Activated gamma-delta T cell (primary cell): ENCODE results near the gene CEL.

Experiments
- DNase-seq: peaks from one replicate; lab custom pipeline; 2025; lab: John Stamatoyannopoulos, UW

The CEL gene

DNA sequence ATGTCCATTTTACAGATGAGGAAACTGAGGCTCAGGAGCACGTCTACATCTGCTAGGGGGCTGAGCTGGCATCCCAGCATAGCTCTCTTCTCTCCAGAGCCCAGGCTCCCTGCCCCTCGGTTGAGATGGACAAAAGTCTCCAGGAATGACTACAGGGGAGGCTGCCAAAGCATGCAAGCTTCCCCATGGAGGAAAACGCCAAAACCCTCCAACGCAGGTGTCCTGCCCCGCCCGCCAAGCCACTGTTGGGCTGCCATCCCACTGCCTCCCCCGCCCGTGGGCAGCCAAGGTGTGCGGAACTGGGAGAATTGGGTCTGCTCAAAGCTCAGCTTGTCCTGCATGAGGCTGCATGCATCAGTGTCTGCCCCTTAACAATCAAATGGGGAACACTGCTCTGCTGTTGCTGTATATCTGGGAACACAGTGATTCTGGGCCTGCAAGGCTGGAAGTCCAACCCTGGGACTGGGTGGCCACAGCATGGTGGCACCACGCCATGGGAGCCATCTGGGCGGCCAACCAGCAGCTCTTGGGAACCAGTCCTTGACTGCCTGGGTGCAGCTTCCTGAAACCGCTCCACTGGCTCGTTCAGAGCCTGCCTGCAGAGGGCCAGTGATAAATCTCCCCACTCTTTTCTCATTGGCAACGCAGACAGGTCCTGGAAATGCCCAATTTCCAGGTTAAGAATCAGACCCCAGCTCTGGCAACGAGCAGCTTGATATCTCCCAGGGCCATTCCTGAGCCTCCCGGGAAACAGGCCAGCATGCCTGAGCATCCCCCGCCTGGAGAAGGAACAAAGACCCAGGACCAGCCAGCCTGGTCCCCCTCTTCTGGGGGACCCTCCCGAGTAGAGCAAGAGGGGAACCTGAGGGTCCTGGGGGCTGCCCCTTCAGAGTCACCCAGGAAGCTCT lies 55.7 kb downstream of the CEL start:
- no peak for DNase-seq

DNA sequence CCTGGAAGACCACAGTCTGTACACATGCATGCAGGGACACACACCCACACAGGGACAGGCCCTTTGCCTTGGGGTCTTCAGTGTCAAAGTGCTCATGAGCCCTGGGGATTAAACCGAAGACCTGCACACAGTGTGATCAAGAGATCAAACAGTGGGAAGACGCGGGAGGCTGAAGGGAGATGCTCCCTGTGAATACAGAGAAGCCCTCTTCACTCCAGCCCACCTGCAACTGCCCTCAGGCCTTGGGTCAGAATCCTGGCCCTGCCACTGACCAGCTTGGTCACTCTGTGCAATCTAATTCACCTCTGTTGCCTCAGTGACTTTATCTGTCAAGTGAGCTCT lies 56.4 kb downstream of the CEL start:
- no peak for DNase-seq

DNA sequence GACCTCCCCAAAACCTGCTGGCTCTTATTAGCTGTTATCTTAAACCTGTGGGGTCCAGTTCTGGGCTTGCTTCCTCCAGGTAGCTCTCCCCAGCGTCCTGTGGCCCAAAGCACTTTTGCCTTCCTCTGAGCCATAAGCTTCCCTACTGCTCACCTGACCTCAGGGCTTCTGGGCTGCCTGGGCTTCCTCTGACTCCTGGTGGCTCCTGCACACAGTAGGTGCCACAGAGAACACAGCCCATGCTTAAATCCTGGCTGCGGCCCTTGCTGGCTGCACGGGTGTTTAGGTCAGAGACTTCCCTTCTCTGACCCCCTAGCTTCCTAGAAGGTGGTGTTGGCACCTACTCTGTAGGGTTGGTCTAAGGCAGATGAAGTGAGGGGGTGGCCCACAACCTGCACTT lies 56.8 kb downstream of the CEL start:
- DNase-seq, result no peak

DNA sequence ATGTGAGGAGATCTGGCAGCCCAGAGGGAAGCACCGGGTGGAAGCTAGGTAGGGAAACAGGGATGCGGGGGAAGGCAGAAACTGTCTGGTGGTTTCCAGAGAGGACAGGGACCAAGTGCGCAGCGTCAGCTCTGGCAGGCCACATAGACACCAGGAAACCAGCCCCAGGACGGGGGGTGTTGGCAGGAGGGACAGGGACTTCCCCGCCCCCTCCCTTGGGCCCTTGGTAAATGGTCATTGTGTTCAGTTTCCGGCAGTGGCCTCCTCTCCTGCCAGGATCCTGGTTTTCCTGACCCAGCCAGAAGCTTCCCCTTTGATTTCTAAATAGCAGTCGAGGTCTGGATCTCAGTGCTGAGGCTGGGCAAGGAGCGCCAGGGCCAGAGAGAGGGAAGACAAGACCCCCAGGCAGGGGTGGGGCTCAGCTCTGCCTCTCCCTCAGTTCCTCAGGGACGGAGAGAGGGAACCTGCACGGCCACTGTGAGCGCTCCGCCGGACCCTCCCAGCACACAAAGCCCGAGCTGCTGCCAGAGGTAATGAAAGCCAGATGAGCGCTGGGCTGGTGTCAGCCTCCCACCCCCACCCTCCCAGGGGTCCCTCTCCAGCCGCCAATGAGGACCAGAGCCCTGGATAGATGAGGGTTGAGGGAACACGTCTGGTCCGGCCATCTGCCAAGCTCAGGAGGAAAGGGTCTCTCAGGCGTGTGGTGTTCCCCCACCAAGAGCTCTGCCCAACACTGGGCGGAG lies 57.5 kb downstream of the CEL start:
- DNase-seq, result no peak

DNA sequence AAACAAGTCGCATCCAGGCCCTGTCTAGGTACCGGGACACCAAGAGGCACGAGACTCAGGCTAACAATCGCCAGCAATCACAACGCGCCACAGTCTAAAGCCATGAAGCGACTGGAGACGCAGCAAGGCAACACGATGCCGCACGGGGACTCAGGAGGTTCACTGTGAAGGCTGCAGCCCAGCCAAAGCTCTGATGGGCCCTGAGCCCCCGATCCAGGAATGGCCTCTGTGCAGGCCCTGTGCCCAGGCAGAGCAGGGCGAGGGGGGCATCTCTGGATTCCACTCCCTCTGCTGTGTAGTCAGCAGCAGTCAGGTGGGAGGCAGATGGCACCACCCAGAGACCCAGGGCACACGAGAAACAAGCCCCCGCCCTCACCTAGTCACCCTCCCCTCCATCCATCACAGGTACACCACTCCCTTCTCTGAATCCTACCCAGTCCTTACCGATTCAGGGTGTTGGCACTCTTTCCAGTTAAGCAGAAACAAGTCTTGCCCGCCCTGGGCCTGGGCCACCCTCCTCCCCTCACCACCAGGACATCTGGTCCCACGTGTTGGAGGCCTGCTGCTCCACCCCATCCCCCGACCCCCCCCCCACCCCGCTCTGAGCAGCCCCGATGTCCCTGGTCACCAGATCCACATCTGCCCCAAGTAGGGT lies 58.2 kb downstream of the CEL start:
- no peak for DNase-seq

DNA sequence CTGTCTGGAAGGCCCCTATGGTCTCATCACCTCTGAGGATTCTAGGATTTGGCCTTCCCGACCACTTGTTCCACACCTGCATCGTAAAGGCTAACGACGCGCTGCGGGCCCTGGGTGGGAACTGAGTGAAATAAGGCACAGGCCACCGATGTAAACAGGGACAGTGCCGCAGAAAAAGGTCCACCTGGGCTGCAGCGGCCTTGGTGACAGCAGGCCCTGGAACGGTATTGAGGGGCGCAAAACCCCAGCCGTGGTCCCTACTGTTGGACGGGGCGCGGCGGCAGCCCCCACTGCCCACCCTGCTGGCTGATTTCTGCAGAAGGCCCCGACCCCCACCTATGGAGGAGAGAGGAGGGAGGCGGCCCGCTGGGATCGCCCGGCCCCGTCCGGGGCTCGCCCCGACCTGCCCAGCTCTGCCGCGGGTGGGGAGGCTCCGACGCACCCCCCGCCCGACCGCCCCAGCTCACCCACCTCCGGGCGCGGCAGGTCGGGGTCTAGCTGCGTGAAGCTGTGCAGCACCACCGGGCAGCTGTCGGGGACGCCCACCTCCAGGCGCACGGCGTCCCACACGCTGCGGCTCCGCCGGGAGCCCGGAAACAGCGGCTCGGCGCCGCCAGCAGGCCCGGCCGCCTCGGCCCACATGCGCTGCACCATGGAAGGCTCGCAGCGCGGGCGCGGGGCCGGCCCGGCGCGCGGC lies 58.9 kb downstream of the CEL start:
- no peak for DNase-seq
